Measurements from ENCODE around the gene HTRA1.

The HTRA1 gene

DNA sequence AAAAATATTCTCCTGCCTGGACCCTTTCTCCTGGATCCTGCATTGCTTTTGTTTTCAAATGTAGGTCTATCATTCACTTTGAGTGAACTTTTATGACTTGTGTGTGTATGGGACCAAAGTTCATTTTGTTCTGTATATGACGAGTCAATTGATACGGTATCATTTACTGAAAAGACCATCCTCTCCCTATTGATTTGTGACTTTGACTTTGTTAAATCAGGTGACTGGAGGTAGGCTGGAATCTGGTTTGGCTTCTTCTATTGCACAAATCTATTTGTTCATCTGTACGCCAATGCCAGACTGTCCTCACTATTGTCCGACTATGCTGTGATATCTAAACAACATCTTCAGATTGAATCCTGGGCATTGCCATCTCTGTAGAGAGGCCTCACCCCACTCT lies 12.2 kb upstream of the HTRA1 start:
- DNase-seq (ENCODE audit: low read depth): no peak
- no peak overlapping the region for H3K4me3 ChIP-seq (ENCODE audit: low read depth, low read length)
- TF ChIP-seq, protein P1, sequence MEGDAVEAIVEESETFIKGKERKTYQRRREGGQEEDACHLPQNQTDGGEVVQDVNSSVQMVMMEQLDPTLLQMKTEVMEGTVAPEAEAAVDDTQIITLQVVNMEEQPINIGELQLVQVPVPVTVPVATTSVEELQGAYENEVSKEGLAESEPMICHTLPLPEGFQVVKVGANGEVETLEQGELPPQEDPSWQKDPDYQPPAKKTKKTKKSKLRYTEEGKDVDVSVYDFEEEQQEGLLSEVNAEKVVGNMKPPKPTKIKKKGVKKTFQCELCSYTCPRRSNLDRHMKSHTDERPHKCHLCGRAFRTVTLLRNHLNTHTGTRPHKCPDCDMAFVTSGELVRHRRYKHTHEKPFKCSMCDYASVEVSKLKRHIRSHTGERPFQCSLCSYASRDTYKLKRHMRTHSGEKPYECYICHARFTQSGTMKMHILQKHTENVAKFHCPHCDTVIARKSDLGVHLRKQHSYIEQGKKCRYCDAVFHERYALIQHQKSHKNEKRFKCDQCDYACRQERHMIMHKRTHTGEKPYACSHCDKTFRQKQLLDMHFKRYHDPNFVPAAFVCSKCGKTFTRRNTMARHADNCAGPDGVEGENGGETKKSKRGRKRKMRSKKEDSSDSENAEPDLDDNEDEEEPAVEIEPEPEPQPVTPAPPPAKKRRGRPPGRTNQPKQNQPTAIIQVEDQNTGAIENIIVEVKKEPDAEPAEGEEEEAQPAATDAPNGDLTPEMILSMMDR (IDR thresholded peaks at IDR 0.05; ENCODE audit: control insufficient read depth, extremely low read depth, insufficient read depth): no peak

DNA sequence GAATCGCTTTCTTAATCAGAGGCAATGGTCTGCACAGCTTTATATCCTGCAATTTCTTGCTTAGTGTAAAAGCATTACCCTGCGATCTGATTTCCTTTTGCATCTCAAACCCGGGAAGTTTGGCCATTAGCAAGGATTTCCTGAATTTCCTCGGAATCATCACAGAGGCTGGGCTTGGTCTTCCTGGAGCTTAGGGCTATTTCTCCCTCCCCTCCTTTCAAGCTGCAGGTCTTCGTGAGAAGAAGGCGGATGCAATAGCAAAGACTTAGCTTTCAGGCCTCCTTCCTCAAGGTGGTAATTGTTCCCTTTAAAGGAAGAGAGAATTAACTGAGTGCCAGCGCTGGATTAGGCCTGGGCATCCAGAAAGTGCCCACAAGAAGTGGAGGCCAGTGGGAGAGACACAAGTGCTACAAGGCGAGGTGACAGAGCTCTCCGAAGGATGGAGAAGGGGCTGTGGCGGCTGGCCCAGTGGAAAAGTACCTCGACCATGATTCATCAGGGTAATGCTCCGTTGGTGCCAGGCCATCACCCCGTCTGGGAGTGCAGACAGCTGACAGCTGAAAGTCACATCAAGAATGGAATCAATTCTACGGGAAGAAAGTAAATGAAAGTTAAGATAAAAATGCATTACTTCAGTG lies 10.9 kb upstream of the HTRA1 start:
- no peak for DNase-seq (ENCODE audit: low read depth)
- TF ChIP-seq, protein P1 (IDR thresholded peaks at IDR 0.05; ENCODE audit: control insufficient read depth, extremely low read depth, insufficient read depth): no peak
- H3K4me3 ChIP-seq (ENCODE audit: low read depth, low read length): no peak overlapping the region

DNA sequence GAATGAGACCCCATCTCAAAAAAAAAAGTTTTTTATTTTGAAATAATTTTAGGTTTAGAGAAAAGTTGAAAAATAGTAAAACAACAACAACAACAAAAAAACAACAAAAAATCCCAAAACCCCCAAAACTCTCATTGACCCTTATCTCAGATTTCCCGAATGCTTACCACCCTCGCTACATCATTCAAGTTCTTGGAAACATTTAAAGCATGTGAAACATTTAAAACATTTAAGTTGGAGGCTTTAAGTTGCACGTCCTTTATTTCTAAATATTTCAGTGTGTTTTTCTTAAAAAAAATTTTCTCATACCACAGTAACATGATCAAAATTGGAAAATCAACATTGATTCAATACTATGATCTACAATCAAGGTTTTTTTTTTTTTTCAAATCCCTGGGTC lies 7.3 kb upstream of the HTRA1 start:
- TF ChIP-seq, protein P1 (IDR thresholded peaks at IDR 0.05; ENCODE audit: control insufficient read depth, extremely low read depth, insufficient read depth): no peak
- no peak for DNase-seq (ENCODE audit: low read depth)
- H3K4me3 ChIP-seq (ENCODE audit: low read depth, low read length): no peak overlapping the region

DNA sequence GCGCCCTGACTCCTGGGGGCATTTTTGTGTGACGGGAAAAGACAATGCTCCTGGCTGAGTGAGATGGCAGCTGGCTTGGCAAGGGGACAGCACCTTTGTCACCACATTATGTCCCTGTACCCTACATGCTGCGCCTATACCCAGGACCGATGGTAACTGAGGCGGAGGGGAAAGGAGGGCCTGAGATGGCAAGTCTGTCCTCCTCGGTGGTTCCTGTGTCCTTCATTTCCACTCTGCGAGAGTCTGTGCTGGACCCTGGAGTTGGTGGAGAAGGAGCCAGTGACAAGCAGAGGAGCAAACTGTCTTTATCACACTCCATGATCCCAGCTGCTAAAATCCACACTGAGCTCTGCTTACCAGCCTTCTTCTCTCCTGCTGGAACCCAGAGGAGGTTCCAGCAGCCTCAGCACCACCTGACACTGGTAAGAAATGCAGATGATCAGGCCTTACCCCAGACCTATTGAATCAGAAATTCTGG lies 6.7 kb upstream of the HTRA1 start, which contains the start of gene ARMS2:
Gene ARMS2 (plus strand): TSS at position 51 of the 478 bp plus-strand sequence. CDS start 75 bp downstream, at position 126.
- H3K4me3 ChIP-seq (ENCODE audit: low read depth, low read length): no peak within 1 kb of the TSS
- TF ChIP-seq, protein P1 (IDR thresholded peaks at IDR 0.05; ENCODE audit: control insufficient read depth, extremely low read depth, insufficient read depth): no peak
- DNase-seq (ENCODE audit: low read depth): no peak

DNA sequence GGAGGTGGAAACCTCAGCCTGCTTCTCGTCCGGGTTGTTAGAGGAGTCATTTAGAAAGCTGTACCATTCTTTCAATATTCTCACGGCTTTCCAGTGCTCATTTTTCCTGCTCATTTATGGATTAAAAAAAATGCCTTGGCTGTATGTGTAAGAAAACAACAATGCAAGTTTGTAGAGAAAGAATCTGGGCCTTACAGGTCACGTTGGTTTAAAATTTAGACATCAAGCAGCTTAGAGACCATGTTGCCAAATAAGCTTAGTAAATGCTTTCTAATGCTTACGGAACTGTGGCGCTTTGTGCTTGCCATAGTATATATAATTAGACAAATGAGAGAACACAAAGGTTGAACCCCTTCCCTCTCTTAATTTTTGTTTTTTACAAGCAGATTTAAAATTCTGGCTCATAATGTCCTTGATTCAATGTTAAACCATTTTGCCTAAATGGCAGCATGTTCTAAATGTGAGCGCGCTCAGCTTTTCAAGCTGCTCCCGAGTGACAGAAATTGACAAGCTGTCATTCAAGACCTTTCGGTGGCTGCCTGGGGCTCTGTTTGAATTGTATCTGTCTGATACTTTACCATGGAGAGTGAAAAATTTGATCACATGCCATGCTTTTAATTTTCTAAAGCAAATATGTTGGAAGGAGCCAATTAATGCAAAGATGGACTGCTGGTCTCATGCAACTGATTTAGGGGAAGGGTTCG lies 5.8 kb upstream of the HTRA1 start:
- H3K4me3 ChIP-seq (ENCODE audit: low read depth, low read length): no peak overlapping the region
- no peak for DNase-seq (ENCODE audit: low read depth)
- TF ChIP-seq, protein P1 (IDR thresholded peaks at IDR 0.05; ENCODE audit: control insufficient read depth, extremely low read depth, insufficient read depth): no peak

DNA sequence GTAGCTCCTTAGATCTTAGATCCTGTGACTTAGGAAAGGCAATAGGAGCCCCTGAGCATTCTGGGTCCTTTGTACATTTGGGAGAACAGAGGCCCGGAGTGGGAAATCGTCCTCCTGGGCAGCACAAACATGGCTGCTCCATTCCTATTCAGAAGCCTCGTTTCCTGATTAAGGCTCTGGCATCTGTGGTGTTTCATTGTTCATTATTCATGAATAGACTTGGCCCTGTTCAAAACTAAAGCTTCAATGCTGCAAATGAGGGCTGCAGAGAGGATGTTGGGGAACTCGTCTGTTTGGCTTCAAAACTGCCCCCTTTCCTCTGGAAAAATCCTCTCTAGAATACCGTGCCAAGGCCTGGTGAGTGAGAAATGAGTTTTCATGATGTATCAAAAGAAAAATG lies 3.4 kb upstream of the HTRA1 start:
- no peak for DNase-seq (ENCODE audit: low read depth)
- H3K4me3 ChIP-seq (ENCODE audit: low read depth, low read length): no peak overlapping the region
- TF ChIP-seq, protein P1 (IDR thresholded peaks at IDR 0.05; ENCODE audit: control insufficient read depth, extremely low read depth, insufficient read depth): no peak
